ENCODE data around the gene PIK3C2A.
A peak's percentile ranks its signal among the peaks of the same experiment; 100 is the strongest.
"Not testable (repeated sequence)": the region's sequence is repeated elsewhere in the genome, so short reads cannot be mapped to it uniquely, and the experiment has no call there.

PIK3C2A gene, protein sequence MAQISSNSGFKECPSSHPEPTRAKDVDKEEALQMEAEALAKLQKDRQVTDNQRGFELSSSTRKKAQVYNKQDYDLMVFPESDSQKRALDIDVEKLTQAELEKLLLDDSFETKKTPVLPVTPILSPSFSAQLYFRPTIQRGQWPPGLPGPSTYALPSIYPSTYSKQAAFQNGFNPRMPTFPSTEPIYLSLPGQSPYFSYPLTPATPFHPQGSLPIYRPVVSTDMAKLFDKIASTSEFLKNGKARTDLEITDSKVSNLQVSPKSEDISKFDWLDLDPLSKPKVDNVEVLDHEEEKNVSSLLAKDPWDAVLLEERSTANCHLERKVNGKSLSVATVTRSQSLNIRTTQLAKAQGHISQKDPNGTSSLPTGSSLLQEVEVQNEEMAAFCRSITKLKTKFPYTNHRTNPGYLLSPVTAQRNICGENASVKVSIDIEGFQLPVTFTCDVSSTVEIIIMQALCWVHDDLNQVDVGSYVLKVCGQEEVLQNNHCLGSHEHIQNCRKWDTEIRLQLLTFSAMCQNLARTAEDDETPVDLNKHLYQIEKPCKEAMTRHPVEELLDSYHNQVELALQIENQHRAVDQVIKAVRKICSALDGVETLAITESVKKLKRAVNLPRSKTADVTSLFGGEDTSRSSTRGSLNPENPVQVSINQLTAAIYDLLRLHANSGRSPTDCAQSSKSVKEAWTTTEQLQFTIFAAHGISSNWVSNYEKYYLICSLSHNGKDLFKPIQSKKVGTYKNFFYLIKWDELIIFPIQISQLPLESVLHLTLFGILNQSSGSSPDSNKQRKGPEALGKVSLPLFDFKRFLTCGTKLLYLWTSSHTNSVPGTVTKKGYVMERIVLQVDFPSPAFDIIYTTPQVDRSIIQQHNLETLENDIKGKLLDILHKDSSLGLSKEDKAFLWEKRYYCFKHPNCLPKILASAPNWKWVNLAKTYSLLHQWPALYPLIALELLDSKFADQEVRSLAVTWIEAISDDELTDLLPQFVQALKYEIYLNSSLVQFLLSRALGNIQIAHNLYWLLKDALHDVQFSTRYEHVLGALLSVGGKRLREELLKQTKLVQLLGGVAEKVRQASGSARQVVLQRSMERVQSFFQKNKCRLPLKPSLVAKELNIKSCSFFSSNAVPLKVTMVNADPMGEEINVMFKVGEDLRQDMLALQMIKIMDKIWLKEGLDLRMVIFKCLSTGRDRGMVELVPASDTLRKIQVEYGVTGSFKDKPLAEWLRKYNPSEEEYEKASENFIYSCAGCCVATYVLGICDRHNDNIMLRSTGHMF (N-terminal part only)

DNA sequence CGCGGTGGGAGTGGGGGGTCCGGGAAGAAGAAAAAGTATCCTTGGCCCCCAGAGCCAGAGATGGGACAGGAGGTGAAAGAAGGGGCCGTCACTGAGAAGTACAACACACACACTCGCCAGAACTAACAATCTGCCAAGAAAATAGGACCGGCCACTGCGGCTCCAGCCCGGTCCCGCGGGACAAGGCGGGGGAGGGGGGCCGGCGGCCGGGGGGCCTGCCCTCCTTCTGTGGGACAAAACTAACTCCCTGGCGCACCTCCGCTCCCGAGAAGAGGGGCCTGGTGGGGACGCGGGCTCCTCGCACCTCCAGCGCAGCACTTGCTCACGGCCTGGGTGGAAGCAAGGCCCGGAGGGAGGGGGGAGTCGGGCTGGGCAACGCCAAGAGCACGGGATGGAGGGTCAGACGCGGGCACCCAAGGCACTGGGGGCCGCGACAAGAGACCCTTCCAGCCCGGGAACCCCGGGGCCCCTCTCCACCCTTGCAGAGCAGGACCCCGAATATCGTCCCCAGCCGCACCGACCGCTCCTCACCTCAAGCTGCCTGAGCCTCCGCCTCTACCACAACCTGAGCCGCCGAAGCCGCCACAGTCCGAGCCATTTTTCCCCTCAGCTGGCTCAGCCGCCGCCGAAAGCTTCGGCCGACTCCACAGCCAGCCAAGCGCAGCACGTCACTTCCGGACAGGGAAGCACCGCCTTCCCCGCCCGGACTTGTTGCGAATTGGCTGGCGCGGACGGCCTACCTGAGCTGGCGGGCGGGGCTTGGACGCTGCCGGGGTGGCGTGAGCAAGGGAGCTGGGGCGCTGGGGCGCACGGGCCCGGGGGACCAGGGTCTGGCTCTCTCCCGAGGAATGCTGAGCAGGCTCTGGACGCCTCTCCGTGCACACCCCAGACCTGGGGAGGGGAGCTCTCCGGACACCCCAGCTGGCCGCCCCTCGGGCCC lies at the start of gene PIK3C2A:
Gene PIK3C2A, minus strand, starts transcription at position 670 of the 940 bp plus-strand sequence. CDS start 38,245 bp downstream, outside the sequence.
- no peaks in the 10 kb centered on the region for H3K27me3 Mint-ChIP-seq
- H3K27ac Mint-ChIP-seq = peak within 1 kb of the TSS; percentile 97
- H3K4me1 Mint-ChIP-seq = peaks cover 30% of the 10 kb centered on the region
- H3K36me3 Mint-ChIP-seq = no peaks in the 10 kb centered on the region
- DNase-seq (ENCODE audit: low spot score in 2 of 2) (peak; percentile 91 to 93), ATAC-seq (ENCODE audit: low read depth) (peak; percentile 93)
- peak within 1 kb of the TSS; percentile 98 for H3K4me3 Mint-ChIP-seq
- H3K9me3 Mint-ChIP-seq = no peaks in the 10 kb centered on the region

GRCh38 chr11:17257196-17257595 lies 49.4 kb upstream of the PIK3C2A start:
- Mint-ChIP-seq H3K4me3 (no peak overlapping the region), H3K4me1 (no peaks in the 10 kb centered on the region), H3K36me3 (no peaks in the 10 kb centered on the region), H3K9me3 (no peaks in the 10 kb centered on the region), H3K27me3 (peaks cover 3% of the 10 kb centered on the region), H3K27ac (no peak overlapping the region)
- DNase-seq (ENCODE audit: low spot score in 2 of 2) = no peak
- ATAC-seq (ENCODE audit: low read depth) = no peak

GRCh38 chr11:17256512-17256911 lies 48.7 kb upstream of the PIK3C2A start:
- H3K36me3 Mint-ChIP-seq = no peaks in the 10 kb centered on the region
- no peaks in the 10 kb centered on the region for H3K9me3 Mint-ChIP-seq
- peaks cover 7% of the 10 kb centered on the region for H3K27me3 Mint-ChIP-seq
- H3K4me1 Mint-ChIP-seq = no peaks in the 10 kb centered on the region
- ATAC-seq (ENCODE audit: low read depth) (no peak), DNase-seq (ENCODE audit: low spot score in 2 of 2) (no peak)
- no peak overlapping the region for H3K4me3 Mint-ChIP-seq
- no peak overlapping the region for H3K27ac Mint-ChIP-seq

DNA sequence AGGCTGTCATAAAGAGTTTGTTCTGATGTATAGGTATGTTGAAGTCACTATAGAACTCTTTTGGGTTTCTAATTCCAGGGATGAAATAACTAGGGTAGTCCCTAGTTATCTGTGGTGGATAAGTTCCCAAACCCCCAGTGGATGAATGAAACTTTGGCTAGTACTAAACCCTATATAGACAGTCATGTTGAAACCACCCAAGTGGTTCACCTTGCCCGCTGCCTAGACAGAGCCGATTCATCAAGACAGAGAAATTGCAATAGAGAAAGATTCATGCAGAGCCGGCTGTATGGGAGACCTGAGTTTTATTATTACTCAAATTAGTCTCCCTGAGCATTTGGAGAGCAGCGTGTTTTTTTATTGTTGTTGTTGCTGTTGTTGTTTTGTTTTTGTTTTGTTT lies 44.9 kb upstream of the PIK3C2A start:
- no peak overlapping the region for H3K27ac Mint-ChIP-seq
- no peaks in the 10 kb centered on the region for H3K4me1 Mint-ChIP-seq
- no peak overlapping the region for H3K4me3 Mint-ChIP-seq
- peaks cover 2% of the 10 kb centered on the region for H3K36me3 Mint-ChIP-seq
- peaks cover 13% of the 10 kb centered on the region for H3K27me3 Mint-ChIP-seq
- ATAC-seq (ENCODE audit: low read depth) = no peak
- H3K9me3 Mint-ChIP-seq = peaks cover 1% of the 10 kb centered on the region
- DNase-seq (ENCODE audit: low spot score in 2 of 2) = no peak

- Mint-ChIP-seq H3K27ac (no peak overlapping the region), H3K36me3 (peaks cover 2% of the 10 kb centered on the region), H3K4me3 (no peak overlapping the region), H3K27me3 (peaks cover 16% of the 10 kb centered on the region), H3K4me1 (no peaks in the 10 kb centered on the region), H3K9me3 (peaks cover 1% of the 10 kb centered on the region)
- ATAC-seq (ENCODE audit: low read depth) (no peak), DNase-seq (ENCODE audit: low spot score in 2 of 2) (no peak)
Observed at GRCh38 chr11:17250561-17251350, 43.0 kb upstream of the PIK3C2A start.

DNA sequence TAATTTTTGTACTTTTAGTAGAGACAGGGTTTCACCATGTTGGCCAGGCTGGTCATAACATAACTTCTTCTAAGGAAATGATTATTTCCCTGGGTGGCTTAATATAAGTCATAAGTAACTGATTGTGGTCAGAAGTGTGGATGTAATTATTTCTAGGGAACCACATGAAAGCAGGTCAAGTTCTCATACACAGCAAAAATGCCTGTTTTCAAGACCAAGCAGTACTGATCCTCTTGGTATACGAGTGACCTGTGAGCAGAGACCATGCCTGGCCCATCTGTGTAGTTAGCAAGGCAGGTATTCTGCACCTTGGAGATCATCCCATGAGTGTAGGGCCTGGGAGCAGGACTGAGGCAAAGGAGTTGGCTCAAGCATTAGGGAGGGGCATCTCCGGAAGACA lies 36.3 kb upstream of the PIK3C2A start:
- ATAC-seq (ENCODE audit: low read depth) (no peak), DNase-seq (ENCODE audit: low spot score in 2 of 2) (no peak)
- Mint-ChIP-seq H3K27ac (no peak overlapping the region), H3K36me3 (no peaks in the 10 kb centered on the region), H3K4me1 (peaks cover 2% of the 10 kb centered on the region), H3K4me3 (no peak overlapping the region), H3K27me3 (peaks cover 15% of the 10 kb centered on the region), H3K9me3 (no peaks in the 10 kb centered on the region)

DNA sequence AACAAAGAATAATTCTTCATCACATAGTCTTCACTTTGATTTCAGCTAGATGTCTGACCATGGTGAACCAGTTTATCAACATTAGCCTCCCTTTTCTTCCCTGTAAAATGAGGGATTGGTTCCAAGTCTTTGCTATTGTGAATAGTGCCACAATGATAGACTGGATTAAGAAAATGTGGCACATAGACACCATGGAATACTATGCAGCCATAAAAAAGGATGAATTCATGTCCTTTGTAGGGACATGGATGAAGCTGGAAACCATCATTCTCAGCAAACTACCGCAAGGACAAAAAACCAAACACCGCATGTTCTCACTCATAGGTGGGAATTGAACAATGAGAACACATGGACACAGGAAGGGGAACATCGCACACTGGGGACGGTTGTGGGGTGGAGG lies 35.2 kb upstream of the PIK3C2A start:
- peaks cover 18% of the 10 kb centered on the region for H3K27me3 Mint-ChIP-seq
- not testable (repeated sequence) for DNase-seq (ENCODE audit: low spot score in 2 of 2); ATAC-seq (ENCODE audit: low read depth); H3K27ac Mint-ChIP-seq; H3K9me3 Mint-ChIP-seq; H3K4me3 Mint-ChIP-seq; H3K36me3 Mint-ChIP-seq; H3K4me1 Mint-ChIP-seq

GRCh38 chr11:17240780-17241179 lies 33.0 kb upstream of the PIK3C2A start:
- DNase-seq (ENCODE audit: low spot score in 2 of 2) (no peak), ATAC-seq (ENCODE audit: low read depth) (no peak)
- no peak overlapping the region for H3K27ac Mint-ChIP-seq
- no peak overlapping the region for H3K4me3 Mint-ChIP-seq
- no peaks in the 10 kb centered on the region for H3K9me3 Mint-ChIP-seq
- no peaks in the 10 kb centered on the region for H3K36me3 Mint-ChIP-seq
- peaks cover 2% of the 10 kb centered on the region for H3K4me1 Mint-ChIP-seq
- H3K27me3 Mint-ChIP-seq = peaks cover 17% of the 10 kb centered on the region

GRCh38 chr11:17239927-17240326 lies 32.1 kb upstream of the PIK3C2A start:
- H3K4me1 Mint-ChIP-seq; H3K4me3 Mint-ChIP-seq; ATAC-seq (ENCODE audit: low read depth); H3K27ac Mint-ChIP-seq; H3K9me3 Mint-ChIP-seq; DNase-seq (ENCODE audit: low spot score in 2 of 2); H3K36me3 Mint-ChIP-seq: not testable (repeated sequence)
- H3K27me3 Mint-ChIP-seq = peaks cover 16% of the 10 kb centered on the region

GRCh38 chr11:17238377-17238776 lies 30.6 kb upstream of the PIK3C2A start:
- ATAC-seq (ENCODE audit: low read depth) = no peak
- DNase-seq (ENCODE audit: low spot score in 2 of 2) = no peak
- Mint-ChIP-seq H3K4me3 (no peak overlapping the region), H3K27ac (no peak overlapping the region), H3K4me1 (no peaks in the 10 kb centered on the region), H3K27me3 (peaks cover 16% of the 10 kb centered on the region), H3K9me3 (no peaks in the 10 kb centered on the region), H3K36me3 (no peaks in the 10 kb centered on the region)

DNA sequence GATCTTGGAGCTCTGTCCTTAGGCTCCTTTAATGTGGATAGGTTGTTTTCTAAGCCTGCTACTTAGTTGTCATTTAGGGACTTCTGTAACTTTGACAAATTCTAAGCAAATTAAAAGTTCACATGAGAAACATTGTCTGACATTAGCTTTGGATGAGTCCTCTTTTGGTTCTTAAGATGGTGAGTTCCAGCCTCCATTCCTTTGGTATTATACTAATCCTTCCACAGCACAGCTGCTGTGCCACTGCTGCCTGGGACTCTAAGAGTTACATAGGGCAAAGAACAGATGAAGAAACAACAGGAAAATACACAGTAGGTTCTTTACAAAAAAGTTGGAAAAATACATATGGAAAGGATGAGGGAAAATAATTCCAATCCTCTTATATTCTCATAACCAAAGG lies 25.3 kb upstream of the PIK3C2A start:
- H3K27me3 Mint-ChIP-seq = peaks cover 2% of the 10 kb centered on the region
- H3K27ac Mint-ChIP-seq = no peak overlapping the region
- H3K4me3 Mint-ChIP-seq = no peak overlapping the region
- no peak for DNase-seq (ENCODE audit: low spot score in 2 of 2)
- ATAC-seq (ENCODE audit: low read depth) = no peak
- no peaks in the 10 kb centered on the region for H3K9me3 Mint-ChIP-seq
- H3K4me1 Mint-ChIP-seq = peaks cover 12% of the 10 kb centered on the region
- H3K36me3 Mint-ChIP-seq = no peaks in the 10 kb centered on the region

Measured in memory B cell (primary cell).